Stimulated activated CD4-positive, alpha-beta T cell treated with anti-CD3 and anti-CD28 coated beads, TNF-alpha, amount 100 ng/mL, for 24 hours (primary cell): Measurements from ENCODE around the gene NKX6-1.

Experiments
- DNase-seq, 3 experiments: peaks; one replicate each; pipeline ENCODE4 v3.0.0-alpha.2; 2020; ENCODE audit warnings: low read depth in 3 of 3

The NKX6-1 gene

DNA sequence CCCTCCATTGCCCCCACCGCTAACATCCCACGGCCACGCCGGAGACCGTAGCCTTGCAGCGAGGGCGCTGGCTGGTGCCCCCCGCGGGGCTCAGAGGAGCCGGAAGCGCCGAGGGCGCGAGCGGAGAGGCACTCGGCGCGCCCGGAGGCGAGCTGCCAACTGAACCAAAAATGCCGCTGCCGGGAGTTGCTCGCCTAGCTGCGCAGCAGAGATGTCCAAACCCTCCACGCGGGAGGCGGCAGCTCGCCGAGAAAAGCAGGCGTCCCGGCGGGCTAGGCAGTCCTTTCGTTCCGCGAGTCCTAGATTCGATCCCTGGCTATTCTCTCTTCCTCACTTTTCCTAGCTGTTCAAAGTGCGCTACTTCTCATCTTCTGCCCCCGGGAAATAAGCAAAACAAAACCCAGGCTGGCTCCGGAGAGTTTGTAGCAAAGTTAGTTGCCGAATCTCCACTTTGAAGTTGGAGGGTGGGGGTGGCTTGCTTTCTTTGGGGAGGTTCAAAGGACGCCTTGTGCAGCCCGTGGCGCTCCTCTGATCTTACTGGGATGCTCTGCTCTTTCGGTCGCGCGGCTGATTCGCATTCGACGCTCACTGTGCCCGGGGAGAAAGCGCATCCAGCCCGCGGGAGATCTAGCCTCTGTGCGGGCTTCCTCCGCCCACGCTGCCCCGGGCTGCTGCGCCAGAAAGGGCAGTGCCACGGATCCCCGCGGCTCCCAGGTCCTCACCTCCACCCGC is 723 bp downstream of the NKX6-1 start:
- DNase-seq, result no peak

DNA sequence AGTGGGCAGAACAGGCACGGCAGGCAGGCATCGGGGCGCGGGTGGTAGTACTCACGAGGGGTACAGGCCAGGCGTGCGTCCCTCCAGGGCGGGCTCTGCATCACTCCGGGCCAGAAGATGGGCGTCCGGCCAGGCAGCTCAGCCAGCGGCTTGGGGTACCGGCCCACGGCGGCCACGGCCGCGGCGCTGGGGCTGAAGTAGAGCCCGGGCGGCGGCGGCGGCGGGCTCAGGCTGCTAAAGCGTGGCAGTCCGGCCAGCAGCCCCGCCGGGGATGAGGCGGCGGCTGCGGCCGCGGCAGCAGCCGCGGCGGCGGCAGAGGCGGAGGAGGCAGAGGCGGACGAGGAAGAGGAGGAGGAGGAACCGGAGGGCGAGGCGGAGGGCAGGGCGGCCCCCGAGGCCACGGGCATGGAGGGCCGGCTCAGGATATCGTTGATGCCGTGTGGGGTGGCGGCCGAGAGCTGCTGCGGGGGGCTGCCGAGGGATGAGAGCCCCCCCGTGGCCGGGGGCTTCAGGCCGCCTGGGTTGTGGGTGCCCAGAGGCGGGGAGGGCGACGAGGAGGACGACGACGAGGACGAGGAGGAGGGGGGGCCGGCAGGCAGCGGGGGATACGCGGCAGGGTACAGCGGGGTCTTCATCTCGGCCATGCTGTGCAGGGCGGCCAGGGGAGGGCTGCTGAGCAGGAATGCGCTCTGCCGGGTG is 1.4 kb downstream of the NKX6-1 start:
- DNase-seq, result no peak

DNA sequence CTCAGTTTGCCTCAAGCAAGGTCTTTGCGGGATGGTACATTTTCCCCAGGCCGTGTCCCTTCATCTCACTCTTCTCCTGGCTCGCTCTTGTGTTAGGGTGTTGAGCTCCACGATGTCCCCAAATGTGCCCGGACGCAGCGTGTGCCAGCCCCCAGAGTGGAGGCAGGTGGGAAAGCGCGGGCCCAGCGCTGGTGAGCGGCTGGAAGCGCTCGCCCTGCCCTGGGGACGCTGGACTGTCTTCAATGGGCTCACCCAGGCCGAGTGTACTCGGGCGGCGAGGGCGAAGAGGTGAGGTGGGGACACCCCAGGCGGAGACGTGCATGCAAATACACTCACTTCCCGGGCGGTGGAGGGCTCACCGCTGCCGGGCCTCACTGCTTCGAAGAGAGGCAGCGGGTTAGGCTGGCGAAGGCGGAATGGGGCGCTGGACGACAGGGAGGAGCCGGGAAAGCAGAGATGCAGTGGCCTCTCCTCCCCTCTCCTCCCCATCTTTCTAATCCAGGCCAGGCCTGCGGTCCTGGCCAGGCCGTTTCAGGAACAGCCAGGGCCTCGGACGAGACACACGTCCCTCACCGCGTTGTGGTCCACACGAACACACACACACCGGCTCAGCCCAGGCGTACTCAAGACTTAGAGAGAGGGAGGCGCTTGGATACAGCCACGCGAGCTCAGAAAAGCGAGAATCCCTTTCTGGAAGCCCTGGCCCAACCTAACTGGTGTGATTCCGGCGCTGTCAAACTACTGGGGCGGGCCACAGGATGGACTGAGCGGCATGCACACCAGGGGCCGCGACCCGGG is 2.2 kb downstream of the NKX6-1 start:
- DNase-seq, result no peak

DNA sequence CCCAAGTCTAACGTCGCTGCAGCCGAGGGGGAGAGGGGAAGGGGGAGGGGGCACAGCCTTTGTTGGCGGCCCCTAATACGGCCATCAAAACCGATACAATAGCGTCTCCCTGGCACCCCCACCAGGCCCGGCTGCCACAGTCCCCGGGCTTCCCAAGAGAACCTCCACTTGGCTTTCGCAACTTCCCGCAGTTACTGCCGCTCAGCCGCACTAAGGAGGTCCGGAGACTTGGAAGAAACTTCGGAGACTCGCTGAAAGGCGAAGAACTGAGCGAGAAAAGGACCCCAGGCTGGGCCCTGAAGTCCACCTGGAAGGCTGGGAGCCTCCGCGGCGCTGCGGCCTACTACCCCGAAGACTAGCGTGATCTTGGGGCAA is 2.8 kb downstream of the NKX6-1 start:
- no peak for DNase-seq

DNA sequence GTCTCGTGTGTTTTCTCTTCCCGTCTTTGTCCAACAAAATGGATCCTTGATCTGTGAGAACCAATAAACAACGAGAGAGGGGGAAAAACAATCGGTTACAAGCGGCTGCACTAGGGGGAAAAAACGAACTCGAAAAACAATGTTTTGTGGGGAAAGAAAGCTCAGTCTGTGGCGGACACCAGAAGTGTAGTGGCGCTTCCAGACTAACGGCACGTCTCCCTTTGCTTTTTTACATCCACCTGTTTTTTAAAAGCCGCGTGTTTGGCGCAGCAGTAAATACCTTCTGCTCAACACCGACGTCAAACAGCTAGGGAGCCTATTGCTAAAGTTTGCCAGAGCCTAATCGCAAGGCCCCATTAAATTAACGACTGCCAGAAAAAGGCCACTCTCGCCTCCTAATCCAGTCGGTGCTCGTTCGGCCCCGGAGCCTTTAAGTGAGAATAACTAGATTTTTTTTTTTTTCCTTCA is 3.3 kb downstream of the NKX6-1 start:
- no peak for DNase-seq

DNA sequence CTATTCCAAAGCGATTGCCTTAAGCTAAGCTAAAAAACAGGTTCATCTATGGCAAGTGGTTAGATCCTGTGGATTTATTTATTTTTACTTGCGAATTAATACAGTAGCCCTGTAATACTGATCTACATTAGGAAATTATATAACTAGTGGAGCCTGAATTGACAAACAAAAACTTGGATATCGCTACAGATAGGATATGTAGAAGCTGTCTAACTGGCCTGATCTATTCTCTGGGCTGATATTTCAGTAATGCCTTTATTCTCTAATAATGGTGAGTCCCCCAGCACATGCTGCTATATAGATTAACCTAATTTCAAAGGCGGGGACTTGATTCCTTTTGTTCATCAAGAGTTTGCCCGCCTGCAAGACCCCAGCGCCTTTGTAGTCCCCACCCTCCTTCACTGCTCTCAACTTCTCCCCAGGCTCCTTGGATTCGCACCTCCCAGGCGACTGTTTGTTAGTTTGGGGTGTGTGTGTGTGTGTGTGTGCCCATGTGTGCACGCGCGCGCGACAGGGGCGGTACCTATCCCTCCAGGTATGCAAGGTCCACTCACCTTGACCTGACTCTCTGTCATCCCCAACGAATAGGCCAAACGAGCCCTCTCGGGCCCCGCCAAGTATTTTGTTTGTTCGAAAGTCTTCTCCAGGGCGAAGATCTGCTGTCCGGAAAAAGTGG is 3.8 kb downstream of the NKX6-1 start:
- no peak for DNase-seq

DNA sequence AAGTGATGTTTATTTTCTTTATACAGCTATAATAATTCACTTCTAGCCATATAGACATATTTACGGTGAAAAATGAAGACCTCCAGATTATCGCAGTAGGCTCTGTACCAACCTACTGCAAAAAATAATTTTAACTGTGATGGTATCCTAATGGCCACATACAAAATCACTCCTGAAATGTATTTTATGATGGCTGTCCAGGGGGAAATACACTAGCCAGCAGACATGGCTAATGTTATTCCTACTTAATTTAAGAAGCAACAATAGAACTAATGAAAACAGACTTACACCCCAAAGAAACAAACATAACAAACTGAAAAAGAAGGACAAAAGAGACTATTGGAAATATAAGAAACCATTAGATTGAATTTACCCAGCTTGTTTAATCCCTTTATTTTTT is 4.6 kb downstream of the NKX6-1 start:
- DNase-seq, result no peak

DNA sequence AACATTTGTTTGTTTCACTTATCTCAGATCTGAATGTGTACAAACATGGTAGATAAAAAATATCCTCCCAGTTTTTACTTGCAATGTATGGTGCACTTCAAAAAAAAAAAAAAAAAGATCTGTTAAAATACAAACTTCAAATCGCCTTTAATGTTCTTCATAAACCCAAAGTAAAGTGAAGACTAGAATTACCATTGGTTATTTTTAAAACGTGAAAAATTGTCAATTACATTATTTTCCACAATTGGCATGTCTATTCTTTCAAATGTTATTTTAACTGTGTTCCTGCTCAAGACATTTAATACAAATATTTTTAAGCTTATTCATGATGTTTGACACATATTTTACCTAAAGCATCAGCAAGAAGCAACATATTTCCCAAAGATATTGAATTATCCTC is 5.0 kb downstream of the NKX6-1 start:
- no peak for DNase-seq

DNA sequence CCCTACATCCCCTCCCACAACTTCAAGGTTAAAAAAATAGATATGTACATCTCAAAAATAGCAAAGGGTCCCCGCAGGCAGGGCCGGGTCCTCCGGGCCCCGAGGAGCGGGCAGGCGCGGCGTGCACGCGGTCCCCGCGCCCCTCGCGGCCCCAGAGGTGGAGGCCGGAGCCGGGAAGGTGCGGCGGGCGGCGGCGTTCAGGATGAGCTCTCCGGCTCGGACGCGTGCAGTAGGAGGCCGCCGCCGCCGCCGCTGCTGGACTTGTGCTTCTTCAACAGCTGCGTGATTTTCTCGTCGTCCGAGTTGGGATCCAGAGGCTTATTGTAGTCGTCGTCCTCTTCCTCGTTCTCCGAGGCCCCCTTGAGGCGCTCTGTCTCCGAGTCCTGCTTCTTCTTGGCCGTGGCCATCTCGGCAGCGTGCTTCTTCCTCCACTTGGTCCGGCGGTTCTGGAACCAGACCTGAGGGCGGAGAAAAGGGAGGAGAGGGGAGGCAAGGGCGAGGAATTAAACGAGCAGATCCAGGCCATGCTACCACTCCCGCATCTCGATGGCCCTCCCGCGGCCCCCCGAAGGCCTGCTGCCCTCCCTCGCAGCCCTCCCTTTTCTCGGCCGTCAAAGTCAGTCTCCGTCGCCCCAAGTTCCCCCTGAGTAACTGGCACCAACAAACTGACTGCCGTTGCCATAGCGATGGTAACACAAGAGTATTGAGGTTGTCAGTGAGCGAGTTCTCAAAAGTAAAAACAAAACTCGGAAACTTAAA is 5.8 kb downstream of the NKX6-1 start:
- DNase-seq, result no peak

DNA sequence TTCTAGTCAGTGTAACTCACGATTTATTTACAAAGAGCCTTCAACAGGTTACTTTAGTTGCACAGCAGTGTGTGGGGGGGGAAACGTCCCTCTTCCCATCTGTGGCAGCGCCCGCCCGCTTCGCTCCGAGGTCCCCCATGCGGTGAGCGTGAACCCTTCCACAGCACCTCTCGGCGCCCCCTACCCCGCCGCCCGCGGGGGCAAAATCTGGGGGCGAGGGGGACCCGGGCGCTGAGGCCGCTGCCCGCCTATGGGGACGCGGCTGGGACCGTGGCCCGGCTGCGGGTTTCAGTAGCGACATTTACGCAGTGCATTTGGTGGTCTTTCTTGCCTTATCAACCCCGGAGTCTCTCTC is 6.4 kb downstream of the NKX6-1 start:
- DNase-seq, result no peak

DNA sequence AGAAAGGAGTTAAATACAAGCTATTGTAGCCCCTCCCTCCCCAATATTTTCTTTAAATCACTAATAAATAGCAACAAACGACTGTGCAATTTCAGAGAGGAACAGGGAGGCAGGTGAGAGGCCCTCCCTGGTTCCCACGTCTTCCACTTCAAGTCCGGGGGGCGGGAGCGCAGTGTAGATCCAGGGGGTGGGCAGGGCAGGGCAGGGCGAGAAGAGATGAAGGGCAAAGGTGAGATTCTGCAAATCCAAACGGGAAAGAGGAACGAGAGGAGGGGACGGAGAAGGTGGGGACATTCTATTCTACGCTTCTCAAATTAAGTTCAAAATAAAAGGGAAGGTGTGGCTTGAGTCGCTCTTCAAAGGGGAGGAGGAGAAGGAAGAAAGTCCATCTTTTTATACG is 6.8 kb downstream of the NKX6-1 start:
- DNase-seq, result no peak

DNA sequence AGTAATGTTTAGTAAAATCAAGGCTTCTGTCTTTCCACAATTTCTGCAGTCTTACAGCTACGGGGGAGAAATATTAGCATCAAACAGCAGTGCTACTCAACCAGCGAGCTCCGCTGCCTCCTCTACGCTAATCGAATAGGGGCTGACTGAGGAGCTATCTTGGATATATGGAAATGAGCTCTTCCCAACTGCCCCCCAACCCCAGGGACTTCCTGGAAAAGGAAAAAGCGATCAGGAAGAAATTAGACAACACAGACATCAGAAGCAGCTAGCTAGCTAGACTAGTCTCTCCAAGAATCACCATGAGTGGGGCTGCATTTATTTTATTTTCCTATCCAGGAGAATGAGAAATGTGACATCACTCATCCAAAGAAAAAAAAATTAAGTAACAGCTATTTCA is 7.6 kb downstream of the NKX6-1 start:
- DNase-seq, result no peak

DNA sequence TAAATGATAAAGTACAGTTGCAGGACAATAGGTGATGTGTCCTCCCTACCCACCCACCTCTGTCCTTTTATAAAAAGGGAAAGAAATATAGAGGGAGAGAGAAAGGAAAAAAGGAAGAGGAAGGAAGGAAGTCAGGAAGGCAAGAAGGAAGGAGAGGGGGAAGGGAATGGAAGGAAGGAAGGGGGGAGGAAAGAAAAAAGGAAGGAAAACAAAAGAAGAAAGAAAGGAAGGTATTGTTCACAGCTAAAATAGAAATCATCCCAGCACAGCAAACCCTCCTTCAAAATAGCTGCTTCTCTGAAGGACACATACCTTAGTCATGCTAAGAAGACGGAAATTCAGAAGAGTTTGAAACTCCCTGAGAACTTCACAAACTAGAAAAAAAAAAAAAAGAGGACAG is 8.4 kb downstream of the NKX6-1 start:
- no peak for DNase-seq

DNA sequence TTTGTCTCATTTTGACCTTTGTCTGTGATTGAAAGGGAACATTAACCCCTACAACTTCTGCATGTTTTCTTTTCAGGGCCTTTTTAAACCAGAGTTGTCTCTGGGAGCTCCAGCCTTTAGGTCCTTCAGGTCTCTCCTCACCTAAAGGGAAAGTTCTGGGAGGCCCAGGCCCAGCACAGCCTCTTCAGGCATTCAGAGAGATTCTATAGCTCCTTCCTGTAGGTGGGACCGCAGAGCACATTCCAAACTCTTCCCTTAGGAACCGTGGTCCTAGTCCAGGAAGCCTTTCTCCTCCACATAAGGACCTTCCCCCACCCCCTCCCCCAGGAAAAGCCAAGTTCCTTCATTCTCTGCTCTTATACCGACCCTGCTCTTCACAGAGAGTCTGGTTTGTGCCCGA is 14.9 kb downstream of the NKX6-1 start:
- no peak for DNase-seq

DNA sequence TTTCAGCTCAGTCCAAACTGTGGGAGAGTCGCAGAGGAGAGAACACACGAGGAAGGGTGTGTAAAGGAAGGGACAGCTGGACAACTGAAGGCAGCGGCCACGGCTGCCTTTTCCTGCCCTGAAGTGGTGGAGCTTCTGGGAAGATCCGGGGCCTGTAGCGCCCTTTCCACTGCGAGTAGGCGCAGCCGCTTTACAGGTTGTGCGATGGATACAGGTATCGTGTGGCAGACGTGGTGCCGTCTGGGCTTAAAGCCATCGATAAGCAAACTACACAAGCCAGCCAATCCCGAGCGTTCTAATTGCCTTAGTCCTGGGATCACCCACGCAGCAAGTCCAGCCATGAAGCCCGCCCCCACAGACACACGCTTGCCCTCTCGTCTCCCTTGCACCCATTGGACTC is 15.4 kb downstream of the NKX6-1 start:
- DNase-seq, result no peak

DNA sequence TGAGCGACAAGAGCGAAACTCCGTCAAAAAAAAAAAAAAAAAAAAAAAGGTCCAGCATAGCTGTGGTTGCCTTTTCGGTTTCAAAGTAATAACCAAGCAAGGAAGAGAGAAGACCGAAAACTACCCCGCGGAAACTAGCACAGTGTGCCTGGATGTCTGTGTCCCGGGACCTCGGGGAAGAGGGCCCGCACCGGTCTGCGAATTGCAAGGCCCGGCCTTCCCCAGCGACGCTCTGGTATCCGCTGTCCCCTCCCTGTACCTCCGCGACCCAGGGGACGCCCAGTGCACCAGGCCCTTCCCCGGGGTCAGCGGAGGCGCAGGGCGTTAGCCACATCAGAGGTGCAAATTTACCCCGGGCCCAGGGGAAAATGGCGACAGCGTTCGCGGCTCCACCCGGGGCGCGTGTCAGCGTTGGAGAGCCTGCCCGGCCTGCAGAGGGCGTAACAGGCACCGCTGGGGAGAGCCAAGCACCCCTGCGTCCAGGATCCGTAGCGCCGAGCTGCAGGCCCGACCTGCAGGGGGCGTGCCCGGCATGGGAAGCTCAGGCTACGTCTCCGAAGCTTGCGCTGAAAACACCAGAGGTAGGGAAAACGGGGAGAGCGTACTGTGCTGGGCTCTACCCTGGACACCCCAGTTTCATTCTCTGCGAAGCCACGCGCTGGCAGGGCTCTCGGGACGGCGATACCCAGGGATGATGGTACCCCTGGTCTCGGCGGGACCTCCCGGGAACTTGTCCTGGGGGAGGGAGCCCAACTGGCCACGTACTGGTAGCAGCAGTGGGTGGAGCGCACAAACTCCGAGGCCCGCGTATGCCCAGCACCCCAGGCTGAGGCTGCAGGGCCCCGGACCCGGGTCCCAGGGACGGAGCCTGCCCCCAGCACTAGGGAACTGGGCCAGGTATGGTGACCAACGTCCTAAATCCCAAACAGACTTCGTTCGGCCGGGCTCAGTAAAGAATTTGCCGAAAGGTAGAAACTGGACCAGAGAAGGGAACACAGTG is 16.2 kb downstream of the NKX6-1 start:
- no peak for DNase-seq

DNA sequence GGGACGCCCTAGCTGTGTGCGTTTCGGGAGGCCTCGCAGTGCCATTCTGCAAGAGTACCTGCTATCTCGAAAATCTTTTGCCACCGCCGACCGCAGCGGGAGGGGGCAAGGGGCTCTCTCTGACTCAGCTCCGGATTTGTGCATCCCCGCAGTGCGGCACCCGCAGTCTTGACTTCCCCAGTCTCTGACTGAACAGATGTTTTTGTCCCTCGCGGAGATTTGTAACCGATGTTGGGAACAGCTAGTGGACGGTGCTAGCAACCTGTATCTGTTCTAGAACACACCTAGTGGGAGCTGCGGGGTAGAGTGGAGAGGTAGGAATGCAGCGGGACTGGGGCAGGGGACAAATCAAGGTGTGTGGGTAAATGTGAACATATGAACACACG is 17.2 kb downstream of the NKX6-1 start:
- DNase-seq, result no peak

DNA sequence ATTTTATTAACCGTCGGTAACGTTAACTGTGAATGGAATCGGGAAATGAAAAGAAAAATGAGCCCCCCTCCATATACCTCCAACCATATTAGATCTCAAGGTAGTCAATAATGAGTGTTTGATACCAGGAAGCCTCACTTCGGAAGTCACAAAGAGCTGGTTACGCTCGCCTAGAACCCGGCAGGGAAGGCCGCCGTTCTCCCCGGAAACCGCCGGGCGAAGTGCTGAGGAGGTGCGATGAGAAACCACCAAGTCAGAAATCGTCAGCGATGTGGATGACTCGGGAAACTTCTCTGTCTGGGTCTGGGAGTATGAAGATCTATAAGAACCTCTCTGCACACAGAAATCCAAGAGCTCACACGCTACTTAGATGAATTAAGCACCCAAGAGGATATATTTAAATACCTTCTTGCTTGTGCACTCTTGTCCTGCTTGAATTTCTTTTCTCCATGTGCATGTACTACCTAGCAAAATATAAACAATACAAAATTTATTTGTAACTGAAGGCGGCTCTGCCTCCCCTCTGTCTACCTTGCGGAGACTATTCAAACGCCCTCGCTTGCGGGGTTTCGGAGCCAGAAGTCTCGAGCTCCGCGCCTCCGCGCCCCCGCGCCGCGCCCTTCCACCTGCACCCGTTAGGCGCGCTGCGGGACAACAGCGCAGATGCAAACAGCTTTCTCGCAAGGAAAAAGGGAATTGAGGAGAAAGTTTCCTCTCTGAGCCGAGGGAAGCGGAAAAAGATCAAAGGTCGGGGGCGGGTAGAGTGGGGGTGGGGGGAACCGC is 17.8 kb downstream of the NKX6-1 start:
- no peak for DNase-seq

DNA sequence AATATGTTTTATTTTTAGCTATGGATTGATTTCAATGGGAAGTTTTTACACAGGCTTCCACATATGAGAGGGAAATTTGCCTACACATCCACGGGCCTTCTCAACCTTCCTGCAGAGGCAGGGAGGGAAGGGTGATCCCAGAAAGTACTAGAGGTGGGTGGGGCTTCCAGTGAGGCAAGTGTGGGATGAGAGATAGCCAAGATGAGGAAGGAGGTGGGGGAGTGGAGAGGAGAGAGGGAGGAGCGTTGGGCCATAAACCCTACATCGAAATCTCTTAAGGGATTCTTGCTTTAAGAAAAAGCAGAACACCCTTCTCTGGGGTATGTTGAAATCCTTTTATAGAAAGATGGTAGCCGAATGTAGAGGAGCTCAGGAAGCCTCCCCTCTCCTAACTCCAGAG is 19.0 kb downstream of the NKX6-1 start:
- no peak for DNase-seq

DNA sequence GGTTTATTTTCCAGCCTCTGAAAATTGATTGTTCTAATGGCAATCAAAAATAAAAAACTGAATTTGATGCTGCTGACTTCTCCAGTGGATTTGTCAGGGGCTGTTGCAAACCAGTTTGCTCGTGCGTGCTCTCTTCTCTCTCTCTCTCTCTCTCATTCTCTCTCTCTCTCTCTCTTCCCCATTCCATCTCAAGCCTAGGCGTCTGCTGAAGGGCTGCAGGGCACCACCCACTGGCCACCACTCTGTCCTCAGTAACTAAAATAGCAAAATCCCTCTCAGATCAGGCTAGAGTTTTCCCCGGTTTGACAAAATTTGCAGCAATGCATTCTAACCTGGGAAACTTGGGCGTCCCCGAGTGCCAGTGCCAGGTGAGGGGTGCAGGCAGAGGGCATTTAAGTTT is 19.4 kb downstream of the NKX6-1 start:
- DNase-seq, result no peak
